Kidney tubule cell (primary cell): ENCODE measurements around the gene GRAP.
A peak's percentile ranks its signal among the peaks of the same experiment; 100 is the strongest.

Source experiments
- DNase-seq: peaks from one replicate; pipeline ENCODE4 v3.0.0-alpha.2; 2018; ENCODE audit warnings: low spot score

The GRAP gene

GRCh38 chr17:19018600-19018950, 28.2 kb downstream of the GRAP start:
- no peak for DNase-seq

- no peak for DNase-seq
Measured at GRCh38 chr17:19017804-19018599, 28.8 kb downstream of the GRAP start.

DNA sequence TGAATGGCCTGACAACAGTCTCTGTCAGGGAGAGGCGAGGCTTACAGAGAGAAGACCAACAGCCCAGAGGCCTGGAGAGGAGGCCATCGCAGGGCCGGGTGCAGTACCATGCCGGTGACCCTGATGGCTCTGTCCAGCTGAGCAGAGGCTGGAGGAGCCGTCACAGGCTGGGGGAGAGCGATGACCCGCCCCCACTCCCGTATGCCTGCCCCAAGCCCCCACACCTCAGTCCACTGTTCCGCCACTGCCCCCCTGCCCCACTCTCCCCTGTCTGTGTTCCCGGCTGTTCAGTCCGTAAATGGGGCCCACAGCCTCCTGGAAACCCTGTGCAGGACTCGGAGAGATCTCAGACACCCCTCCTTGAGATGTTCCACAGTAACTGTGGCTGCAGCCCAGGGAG, 29.4 kb downstream of the GRAP start:
- DNase-seq, result no peak

DNA sequence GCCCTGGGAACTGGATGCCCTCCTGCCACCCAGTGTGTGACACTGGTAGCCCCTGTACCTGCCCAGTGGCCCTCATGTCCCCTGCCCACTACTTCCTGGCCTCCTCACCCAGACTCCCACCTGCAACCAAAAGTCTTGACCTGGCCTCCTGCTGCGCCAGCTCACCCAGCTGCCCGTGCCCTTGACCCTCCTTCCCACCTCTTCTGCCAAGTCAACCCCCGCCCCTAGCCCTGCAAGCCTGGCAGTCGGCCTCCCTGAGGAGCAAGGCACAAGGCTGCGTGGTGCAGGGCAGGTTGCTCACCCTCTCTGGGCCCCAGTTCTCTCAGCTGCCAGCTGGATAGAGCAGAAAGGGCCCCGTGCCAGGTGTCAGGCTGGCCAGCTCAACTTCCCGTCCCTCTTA, 29.9 kb downstream of the GRAP start:
- DNase-seq, result no peak

GRCh38 chr17:19016297-19016696, 30.5 kb downstream of the GRAP start:
- DNase-seq, result no peak

DNA sequence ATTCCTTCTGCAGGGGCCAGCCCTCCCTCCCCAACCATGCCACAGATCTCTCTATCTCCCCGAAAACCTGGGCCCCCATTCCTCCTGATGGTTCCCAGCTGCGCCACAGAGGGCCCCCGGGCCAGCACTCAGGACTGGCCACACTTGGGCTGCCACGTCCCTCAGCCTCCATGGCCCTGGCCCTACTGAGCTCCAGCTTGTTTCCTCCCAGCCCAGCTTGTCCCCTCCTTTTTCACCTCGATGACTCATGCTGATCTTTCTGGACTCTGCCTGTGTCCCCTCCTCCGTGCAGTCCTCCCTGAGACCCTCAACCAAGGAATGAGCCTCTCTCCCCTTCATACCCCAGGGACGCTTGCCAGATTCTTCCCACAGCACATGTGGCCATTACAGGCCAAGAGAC, 31.3 kb downstream of the GRAP start:
- no peak for DNase-seq

DNA sequence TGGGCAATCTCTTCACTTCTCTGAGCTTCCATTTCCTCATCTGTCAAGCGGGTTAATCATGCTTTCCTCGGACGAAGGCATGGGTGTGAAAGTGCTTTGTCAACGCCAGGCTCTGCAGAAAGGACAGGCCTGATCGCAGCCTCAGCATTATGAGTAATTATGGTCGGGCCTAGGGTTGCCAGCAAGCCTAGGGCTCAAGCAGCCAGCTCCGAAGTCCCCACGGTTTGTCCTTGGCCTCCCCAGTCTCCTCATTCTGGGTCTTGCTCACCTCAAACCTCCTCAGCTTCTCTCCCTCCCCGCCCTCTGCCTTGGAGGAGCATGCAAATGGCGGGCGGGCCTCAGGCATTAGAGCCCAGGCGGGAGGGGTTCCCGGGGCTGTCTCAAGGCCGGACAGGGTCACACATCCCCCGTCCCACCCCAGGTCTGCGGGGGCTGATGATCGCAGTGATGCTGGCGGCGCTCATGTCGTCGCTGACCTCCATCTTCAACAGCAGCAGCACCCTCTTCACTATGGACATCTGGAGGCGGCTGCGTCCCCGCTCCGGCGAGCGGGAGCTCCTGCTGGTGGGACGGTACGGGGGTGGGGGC, 32.0 kb downstream of the GRAP start:
- DNase-seq, result no peak

DNA sequence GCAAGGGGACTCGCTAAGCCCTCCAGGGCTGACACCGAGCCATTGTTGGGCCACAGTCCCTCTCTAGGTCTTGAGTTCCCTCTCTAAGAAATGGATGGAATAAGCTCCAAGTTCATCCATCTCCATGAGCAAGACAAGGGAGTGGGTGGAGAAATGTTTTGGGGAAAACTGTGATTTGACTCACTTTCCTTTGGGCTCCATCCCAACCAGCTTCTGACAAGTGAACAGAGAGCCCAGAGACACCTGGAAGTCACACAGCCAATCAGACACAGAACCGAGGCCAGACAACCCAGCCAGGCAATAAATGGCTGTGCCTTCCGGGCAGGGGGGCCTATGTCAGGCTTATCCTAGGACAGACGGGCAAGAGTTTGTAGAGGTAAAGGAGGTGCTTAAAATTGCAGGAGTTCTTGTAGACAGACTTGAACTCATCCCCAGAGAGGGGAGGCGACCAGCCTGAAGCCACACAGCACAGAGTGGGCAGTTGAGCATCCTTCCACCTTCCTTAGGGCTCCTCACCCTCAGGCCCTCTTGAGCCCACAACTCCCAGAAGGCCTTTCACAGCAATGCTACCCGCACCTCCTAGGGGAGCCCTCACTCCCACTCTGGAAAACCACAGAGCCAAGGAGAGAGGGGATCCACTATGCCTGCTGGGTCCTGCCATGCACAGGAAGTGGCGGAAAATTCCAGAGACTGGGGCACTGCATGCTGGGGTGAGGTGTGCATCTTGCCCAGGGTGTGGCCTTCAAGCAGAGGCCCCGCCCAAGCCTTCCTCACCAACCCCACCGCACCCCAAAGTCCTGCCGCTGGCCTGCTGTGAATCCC, 32.7 kb downstream of the GRAP start:
- DNase-seq, result no peak

DNA sequence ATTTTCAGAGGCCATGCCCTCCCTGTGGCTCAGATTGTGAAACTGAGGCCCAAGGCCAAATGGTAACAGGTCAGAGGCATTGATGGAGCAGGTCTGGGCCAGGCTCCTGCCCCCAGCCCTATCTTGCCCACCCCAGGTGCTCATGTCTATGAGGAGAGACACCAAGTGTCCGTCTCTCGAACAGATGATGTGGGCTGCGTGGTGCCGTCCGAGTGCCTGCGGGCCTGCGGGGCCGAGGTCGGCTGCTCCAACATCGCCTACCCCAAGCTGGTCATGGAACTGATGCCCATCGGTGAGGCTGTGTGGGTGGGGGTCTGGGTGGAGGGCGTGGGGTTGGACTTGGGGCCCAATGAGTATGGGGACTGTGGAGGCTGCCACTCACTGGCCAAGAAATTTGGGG, 33.5 kb downstream of the GRAP start:
- no peak for DNase-seq

DNA sequence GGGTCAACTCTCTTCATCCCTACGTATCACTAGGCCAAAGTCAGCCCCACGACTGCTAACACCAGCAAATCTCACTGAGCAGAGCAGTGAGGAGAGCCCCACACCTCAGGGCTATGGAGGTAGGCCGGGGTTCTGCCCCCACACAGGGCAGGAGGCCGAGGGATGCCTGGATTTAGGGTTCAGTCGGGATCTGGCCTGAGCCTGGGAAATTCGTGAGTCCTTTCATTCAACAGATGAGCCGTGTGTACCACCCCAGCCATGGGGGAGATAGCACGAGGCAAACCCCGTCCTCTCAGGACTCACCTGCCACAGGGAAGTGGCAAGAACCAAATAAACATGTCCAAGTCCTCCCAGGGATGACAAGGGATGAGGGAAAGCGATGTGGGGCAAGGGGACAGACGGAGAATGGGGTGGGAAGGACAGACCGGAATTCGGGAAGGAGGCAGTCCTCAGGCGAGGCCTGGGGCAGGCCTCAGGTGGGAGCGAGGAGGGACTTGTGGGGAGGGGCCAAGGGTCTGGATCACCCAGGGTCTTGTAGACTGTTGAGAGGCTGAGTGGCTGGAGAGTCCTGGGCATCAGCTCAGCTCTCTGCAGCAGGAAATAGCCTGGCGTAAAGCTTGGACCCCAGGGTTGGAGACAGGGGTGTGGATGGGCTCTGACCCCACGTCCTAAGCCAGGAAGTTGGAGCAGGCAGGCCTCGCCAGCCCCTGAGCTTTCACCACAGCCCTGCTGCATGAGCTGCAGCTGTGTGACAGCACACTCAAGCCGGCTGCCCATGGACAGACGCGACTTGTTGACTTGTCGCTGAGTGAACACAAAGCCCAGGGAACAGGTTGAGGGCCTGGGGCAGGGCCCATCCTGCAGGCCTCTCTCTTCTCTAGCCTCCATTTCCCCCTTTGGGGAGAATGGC, 34.3 kb downstream of the GRAP start:
- no peak for DNase-seq

GRCh38 chr17:19011581-19011980, 35.2 kb downstream of the GRAP start:
- no peak for DNase-seq

DNA sequence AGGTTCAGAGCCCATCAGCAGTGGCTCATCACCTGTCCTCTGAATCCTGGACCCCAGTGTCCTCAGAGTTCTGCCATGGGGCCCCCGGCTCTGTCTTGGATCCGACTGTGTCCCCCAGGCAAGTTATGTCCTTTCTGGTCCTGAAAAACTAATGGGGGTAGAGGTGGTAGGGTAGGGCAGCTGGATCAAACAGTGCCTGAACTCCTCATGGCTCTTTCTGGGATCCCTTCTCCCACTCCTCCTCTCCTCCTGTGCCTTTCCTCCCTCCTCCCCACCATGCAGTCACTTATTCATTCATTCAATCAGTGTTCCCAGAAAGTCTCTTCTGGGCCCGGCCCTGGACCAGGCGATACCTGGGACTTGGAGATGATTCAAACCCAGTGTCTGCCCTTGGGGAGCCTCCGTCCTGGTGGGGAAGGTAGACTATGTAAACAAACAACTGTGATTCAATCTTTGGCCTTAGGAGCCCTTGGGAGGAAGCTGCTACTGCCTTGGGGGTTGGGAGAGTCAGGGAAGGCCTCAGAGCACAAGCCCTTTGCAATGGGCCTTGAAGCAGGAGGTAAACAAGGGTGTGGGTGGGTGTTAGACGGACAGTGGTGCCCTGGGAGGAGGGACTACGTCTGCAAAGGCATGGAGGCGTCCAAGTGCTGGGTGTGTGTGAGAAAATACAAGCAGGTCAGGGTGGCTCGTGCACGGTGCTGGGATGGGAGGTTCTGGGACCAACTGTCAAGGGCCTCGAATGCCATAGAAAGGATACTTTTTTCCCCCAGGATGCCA, 35.8 kb downstream of the GRAP start:
- DNase-seq, result peak; percentile 52

DNA sequence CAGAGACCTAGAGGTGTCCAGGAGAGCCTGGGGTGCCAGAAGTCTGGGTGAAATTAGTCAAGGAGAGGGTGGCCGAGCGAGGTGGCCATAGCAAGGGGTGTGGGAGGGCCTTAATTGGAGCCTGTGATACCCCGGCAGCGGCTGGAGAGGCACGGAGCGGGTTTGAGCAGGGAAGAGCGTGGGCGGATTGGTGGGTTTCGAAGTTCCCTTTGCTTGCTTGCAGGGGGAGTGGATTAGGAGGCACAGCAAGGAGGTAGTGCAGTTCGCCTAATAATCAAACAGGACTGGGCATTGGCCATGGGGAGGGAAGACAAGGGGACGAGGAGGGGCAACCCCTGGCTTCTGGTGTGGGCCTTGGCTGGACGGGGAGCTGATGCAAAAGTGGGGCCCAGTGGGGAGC, 36.8 kb downstream of the GRAP start:
- DNase-seq, result no peak

DNA sequence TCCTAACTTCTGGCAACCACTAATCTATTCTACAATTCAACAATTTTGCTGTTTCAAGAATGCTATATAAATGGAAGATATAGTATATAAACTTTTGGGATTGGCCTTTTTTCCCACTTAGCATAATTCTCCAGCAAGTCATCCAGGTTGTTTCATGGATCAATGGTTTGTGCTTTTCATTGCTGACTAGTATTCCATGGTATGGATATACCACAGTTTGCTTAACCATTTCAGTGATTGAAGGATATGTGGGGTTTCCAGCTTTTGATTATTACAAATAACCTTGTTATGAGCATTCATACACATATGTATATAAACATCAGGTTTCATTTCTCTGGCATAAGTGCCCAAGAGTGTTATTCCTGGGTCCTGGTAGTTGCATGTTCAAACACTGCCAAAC, 40.1 kb downstream of the GRAP start:
- no peak for DNase-seq

GRCh38 chr17:19005789-19006430, 40.8 kb downstream of the GRAP start:
- DNase-seq, result no peak

GRCh38 chr17:19005137-19005773, 41.5 kb downstream of the GRAP start:
- no peak for DNase-seq

- DNase-seq, result peak; percentile 87
Measured at GRCh38 chr17:19004421-19005136, 42.2 kb downstream of the GRAP start, which contains the start of gene FAM83G. Gene FAM83G, minus strand, starts transcription at chr17:19004764. Its CDS starts 723 bp downstream, at chr17:19004041.

DNA sequence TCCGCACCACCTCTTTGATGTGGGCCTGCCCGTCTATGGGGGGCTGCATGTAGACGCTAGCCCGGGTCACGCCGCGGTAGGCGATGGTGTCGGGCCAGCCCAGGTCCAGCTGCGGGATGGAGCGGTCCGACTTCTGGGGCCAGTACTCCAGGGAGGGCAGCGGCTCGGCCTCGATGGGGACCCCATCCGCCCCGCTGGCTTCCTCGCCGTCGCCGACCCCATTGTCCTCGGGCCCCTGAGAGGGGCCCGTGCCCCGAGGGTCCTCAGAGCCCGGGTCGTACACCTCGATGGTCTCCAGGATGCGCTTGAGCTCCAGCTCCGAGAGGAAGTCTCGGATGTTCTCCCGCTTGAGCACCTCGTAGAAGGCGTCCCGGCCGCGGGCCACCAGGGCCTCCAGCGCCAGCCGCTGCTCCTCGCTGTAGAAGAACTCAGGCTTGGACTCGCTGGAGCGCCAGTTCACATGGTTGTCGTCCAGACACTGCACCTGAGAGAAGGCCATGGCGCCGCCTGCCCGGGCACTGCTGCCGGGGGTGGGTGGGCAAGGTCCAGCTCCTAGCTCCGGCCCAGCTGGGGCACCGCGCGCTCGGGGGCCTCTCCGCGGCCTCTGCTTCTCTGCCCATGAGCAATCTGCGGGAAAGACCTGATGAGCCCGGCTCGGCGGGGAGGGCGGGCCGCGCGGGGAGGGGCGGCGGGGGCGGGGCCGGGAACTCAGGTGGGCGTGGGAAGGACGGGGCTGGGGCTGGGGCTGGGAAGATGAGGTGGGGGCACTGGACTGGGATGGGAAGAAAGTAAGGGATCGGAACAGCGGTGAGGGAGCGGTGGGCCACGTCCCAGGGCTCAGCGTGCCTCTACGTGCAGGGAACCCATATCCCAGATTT, 43.0 kb downstream of the GRAP start:
- peak; percentile 64 for DNase-seq
